Hepatocyte (in vitro differentiated cells): ENCODE measurements around the gene PDLIM4. TPM values are rescaled to one million over a fixed set of nuclear protein-coding genes. Genes with fewer than 3 reads are reported as not detected.

Experiments
- DNase-seq: peaks from one replicate; pipeline ENCODE4 v3.0.0-alpha.2; 2016; ENCODE audit warnings: low spot score
- H2AFZ ChIP-seq: fragments of 200-600 bp; sonication (generic); 2 replicates; pipeline ENCODE4 v1.6.0; 2016; ENCODE audit warnings: antibody characterized with exemption, mild to moderate bottlenecking
- H3K27ac ChIP-seq: fragments of 200-600 bp; sonication (generic); 2 replicates; pipeline ENCODE4 v1.5.1; 2016; ENCODE audit warnings: mild to moderate bottlenecking
- H3K27me3 ChIP-seq: fragments of 200-600 bp; sonication (generic); 2 replicates; pipeline ENCODE4 v1.6.1; 2016
- H3K36me3 ChIP-seq: fragments of 200-600 bp; sonication (generic); replicated peaks from 2 replicates; pipeline ENCODE4 v1.5.1; 2016; ENCODE audit warnings: low read depth; ENCODE audit not compliant: insufficient read depth
- H3K4me1 ChIP-seq: fragments of 200-600 bp; sonication (generic); 2 replicates; pipeline ENCODE4 v1.5.1; 2016; ENCODE audit warnings: mild to moderate bottlenecking, moderate library complexity; ENCODE audit not compliant: insufficient read depth
- H3K4me2 ChIP-seq: fragments of 200-600 bp; sonication (generic); 2 replicates; pipeline ENCODE4 v1.6.0; 2016
- H3K4me3 ChIP-seq: fragments of 200-600 bp; sonication (generic); 2 replicates; pipeline ENCODE4 v1.5.1; 2016; ENCODE audit warnings: mild to moderate bottlenecking
- H3K79me2 ChIP-seq: fragments of 200-600 bp; sonication (generic); 2 replicates; pipeline ENCODE4 v1.6.0; 2017; ENCODE audit warnings: mild to moderate bottlenecking
- H3K9me2 ChIP-seq: fragments of 200-600 bp; sonication (generic); replicated peaks from 2 replicates; pipeline ENCODE4 v1.6.0; 2017; ENCODE audit warnings: mild to moderate bottlenecking; ENCODE audit not compliant: insufficient read depth
- H3K9me3 ChIP-seq: fragments of 200-600 bp; sonication (generic); 2 replicates; pipeline ENCODE4 v1.5.1; 2016; ENCODE audit warnings: low read depth, mild to moderate bottlenecking
- H4K20me1 ChIP-seq: fragments of 200-600 bp; sonication (generic); 2 replicates; pipeline ENCODE4 v1.6.0; 2016; ENCODE audit warnings: mild to moderate bottlenecking; ENCODE audit not compliant: insufficient read depth, poor library complexity, severe bottlenecking
- EZH2 ChIP-seq: fragments of 200-600 bp; sonication (generic); IDR thresholded peaks from 2 replicates; pipeline ENCODE4 v1.6.1; 2016; ENCODE audit warnings: antibody characterized with exemption, mild to moderate bottlenecking, borderline replicate concordance
- EZH2phosphoT487 ChIP-seq: fragments of 200-600 bp; sonication (generic); IDR thresholded peaks from one replicate; pipeline ENCODE4 v1.6.1; 2018; ENCODE audit warnings: antibody characterized with exemption, mild to moderate bottlenecking, low read depth, moderate library complexity; ENCODE audit not compliant: unreplicated experiment, severe bottlenecking
- WGBS: methylation state at CpG from one replicate; pipeline ENCODE4 v1.1.6; 2016; ENCODE audit warnings: low lambda C conversion rate; ENCODE audit errors: missing lambda C conversion rate; 5-methylcytosine and 5-hydroxymethylcytosine counted together
- polyA plus RNA-seq: library from polyadenylated mRNA; unstranded; fragments of >200 nt; fragmentation: Nextera tagmentation; extraction: Ambion mirVana; gene quantifications from 2 replicates; pipeline ENCODE4 v1.2.1, GENCODE V29; 2016
- total RNA-seq: library from RNA; depleted of rRNA; stranded (reverse); fragments of >200 nt; gene quantifications from 2 replicates; pipeline ENCODE4 v1.2.3, GENCODE V29; 2014
- TF ChIP-seq, protein P1 (sequence below): fragments of 200-600 bp; sonication (generic); IDR thresholded peaks from 2 replicates; pipeline ENCODE4 v1.5.1; 2016; ENCODE audit warnings: antibody characterized with exemption, mild to moderate bottlenecking; ENCODE audit not compliant: poor library complexity

The PDLIM4 gene
- total and polyA plus RNA-seq, 2 experiments from 2014 or later = 16.4 to 102 TPM

DNA sequence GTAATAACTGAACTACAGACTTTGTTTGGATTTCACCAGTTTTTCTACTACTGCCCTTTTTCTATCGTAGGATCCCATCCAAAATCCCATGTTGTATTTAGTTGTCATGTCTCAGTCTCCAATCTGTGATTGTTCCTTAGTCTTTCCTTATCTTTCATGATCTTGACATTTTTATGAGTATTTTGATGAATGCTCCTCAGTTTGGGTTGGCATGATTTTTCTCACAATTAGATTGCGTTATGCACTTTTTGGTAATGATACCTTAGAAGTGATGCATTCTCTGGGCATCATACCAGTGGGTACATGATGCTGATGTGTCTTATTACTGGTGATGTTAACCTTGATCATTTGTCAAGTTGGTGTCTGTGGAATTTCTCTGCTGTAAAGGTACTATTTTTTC, 42.4 kb downstream of the PDLIM4 start:
- no peak overlapping the region for H2AFZ ChIP-seq
- H3K9me3 ChIP-seq = no peaks in the 10 kb centered on the region
- H3K4me3 ChIP-seq = no peak overlapping the region
- WGBS = 85% methylated on average over 2 of the region's 2 CpGs
- DNase-seq = no peak
- no peaks in the 10 kb centered on the region for H4K20me1 ChIP-seq
- peaks cover 9% of the 10 kb centered on the region for H3K79me2 ChIP-seq
- no peak overlapping the region for H3K27ac ChIP-seq
- no peaks in the 10 kb centered on the region for H3K36me3 ChIP-seq
- H3K9me2 ChIP-seq = no peaks in the 10 kb centered on the region
- no peaks in the 10 kb centered on the region for H3K4me1 ChIP-seq
- H3K27me3 ChIP-seq = no peaks in the 10 kb centered on the region
- TF ChIP-seq EZH2phosphoT487 = no peak
- TF ChIP-seq, protein P1, sequence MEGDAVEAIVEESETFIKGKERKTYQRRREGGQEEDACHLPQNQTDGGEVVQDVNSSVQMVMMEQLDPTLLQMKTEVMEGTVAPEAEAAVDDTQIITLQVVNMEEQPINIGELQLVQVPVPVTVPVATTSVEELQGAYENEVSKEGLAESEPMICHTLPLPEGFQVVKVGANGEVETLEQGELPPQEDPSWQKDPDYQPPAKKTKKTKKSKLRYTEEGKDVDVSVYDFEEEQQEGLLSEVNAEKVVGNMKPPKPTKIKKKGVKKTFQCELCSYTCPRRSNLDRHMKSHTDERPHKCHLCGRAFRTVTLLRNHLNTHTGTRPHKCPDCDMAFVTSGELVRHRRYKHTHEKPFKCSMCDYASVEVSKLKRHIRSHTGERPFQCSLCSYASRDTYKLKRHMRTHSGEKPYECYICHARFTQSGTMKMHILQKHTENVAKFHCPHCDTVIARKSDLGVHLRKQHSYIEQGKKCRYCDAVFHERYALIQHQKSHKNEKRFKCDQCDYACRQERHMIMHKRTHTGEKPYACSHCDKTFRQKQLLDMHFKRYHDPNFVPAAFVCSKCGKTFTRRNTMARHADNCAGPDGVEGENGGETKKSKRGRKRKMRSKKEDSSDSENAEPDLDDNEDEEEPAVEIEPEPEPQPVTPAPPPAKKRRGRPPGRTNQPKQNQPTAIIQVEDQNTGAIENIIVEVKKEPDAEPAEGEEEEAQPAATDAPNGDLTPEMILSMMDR = no peak
- no peak for TF ChIP-seq EZH2
- H3K4me2 ChIP-seq = no peak overlapping the region

DNA sequence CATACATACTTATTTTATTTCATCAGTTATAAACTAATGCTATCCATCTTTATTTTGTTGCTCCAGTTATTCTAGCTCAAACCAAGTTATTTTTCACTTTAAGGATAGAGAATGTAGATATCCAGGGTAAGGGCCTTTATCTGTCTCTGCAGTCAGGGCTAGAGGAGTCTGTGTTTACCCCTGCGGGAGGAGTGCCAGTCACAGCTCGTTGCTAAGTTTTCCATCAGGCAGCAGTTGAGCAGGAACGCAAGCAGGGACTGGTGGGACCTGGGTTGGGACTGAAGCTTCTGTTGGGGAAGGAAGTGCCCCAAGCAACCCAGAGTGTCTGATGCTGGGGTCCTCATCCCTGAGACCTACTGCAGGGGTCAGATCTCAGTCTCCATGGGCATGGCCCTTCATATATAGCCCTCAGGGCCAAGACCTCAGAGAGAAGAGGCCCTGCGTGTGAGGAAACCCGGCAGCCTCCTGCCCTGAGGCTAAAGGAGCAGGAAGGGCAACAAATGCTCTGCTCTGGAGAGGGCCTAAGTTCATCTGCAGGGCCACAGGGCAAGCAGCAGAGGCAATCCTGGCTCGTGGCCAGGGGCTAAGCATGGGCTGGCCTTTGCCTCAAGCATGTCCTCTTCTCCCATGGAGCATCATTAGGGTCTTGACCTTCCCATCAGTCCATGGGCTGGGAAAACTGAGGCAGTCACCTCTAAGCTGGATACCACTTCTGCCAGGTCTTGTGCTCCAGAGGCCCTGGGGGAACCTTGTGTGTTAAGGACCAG, 43.3 kb downstream of the PDLIM4 start:
- no peaks in the 10 kb centered on the region for H3K36me3 ChIP-seq
- TF ChIP-seq EZH2phosphoT487 = no peak
- no peak for TF ChIP-seq EZH2
- TF ChIP-seq, protein P1 = no peak
- WGBS = 45% methylated on average over 6 of the region's 6 CpGs
- no peak overlapping the region for H3K4me3 ChIP-seq
- no peak overlapping the region for H3K4me2 ChIP-seq
- H3K9me2 ChIP-seq = no peaks in the 10 kb centered on the region
- no peaks in the 10 kb centered on the region for H3K4me1 ChIP-seq
- H3K27ac ChIP-seq = no peak overlapping the region
- peaks cover 9% of the 10 kb centered on the region for H3K79me2 ChIP-seq
- H2AFZ ChIP-seq = no peak overlapping the region
- no peaks in the 10 kb centered on the region for H3K27me3 ChIP-seq
- no peaks in the 10 kb centered on the region for H3K9me3 ChIP-seq
- H4K20me1 ChIP-seq = no peaks in the 10 kb centered on the region
- no peak for DNase-seq

DNA sequence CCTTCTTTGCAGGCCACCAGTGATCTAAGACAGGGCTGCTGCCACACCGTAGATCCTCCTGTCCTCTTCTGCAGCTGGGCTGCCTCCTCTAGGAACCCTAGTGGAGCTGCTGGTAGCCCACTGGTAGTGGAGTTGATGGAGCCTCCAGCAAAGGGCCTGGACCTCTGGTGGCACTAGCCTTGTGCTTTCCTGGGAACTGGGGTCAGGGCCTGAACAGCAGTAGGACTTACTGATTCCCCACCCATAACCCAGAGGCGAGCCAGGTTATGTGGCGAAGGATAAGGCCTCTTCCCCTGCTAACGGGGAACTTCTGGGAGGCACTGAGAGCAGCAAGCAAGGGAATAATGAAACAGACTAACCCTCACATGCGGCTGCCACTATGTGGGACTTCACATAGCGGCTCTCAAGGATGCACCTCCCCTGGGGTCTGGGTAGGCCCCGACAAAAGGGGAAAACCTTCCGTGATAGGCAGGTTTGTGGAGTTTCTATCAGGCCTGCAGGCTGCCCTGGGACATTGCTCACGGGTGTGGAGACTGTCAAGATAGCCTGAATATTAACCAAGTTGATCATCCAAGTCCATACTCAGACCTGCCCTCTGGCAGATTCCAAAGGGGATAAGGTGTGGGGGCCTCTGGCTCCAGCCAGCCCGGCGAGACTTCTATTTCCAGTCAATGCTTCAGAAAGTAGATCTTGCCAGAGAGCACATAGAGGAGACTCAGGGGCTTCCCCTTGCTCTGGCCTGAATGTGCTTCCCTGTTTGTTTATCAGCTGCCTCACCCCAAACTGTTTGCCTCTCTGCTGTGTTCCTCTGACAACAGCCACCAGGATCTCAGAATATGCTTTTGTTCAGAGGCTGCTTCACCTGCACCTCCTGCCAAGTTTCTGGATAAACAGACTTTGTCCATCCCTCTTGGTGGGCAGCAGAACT, 44.1 kb downstream of the PDLIM4 start:
- no peaks in the 10 kb centered on the region for H3K4me1 ChIP-seq
- H4K20me1 ChIP-seq = no peaks in the 10 kb centered on the region
- H3K9me2 ChIP-seq = no peaks in the 10 kb centered on the region
- DNase-seq = no peak
- WGBS = 76% methylated on average over 11 of the region's 11 CpGs
- no peak overlapping the region for H3K4me3 ChIP-seq
- H3K9me3 ChIP-seq = no peaks in the 10 kb centered on the region
- no peak overlapping the region for H3K27ac ChIP-seq
- no peak overlapping the region for H2AFZ ChIP-seq
- H3K4me2 ChIP-seq = no peak overlapping the region
- H3K27me3 ChIP-seq = no peaks in the 10 kb centered on the region
- H3K79me2 ChIP-seq = peaks cover 4% of the 10 kb centered on the region
- H3K36me3 ChIP-seq = no peaks in the 10 kb centered on the region
- TF ChIP-seq, protein P1 = no peak
- TF ChIP-seq EZH2phosphoT487 (no peak), EZH2 (no peak)
